UCSD-AML1 (cell line): ENCODE data around the gene CAPN1.
A peak's percentile ranks its signal among the peaks of the same experiment; 100 is the strongest.
"Not testable (repeated sequence)": the region's sequence is repeated elsewhere in the genome, so short reads cannot be mapped to it uniquely, and the experiment has no call there.

Experiments used
- DNase-seq: peaks from one replicate; lab custom pipeline; 2025; ENCODE audit not compliant: unreplicated experiment; lab: John Stamatoyannopoulos, UW

The CAPN1 gene

GRCh38 chr11:65216830-65217229 is 35.1 kb downstream of the CAPN1 start:
- DNase-seq, result no peak

DNA sequence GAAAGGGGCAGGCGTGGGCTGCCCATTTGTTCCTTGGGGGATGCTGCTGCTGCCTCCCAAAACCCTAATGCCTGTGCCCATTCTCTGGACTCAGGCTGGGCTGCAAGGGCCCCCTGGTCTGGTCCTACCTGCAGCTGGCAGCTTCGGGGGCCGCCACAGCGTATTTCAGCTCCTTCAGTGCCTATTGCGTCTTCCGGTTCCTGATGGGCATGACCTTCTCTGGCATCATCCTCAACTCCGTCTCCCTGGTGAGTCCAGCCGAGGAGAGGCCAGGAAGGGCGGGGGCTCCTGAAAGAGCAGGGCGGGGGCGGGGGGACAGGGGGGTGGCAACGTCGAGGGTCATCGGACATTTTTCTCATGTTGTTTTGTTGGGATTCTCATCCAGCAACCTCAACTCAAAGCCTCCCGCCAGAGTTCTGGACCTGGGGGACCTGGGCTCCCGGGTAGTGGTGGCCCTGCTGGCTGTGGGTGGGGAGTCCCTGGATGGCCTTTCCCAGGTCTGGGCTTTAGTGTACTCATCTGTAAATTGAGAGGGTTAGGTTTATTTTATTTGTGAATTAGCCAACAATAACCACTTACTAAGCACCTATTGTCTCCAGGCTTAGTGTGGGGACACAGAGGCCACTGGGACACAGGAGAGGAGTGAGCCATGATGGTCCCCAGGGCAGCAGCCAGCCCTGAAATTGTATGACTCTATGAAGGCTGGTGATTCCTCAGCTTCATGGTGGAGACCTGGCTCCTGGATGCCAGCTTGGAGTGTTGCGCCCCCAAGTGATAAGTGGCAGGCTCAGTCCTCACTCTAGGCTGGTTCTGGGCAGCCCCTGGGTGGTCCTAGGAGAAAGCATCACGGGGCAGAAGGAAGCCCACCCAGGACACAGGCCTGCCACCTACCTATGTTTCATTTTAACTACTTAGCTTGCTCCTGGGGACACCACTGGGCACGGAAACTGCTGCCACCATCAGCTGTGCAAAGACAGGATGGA is 36.0 kb downstream of the CAPN1 start:
- no peak for DNase-seq

GRCh38 chr11:65218446-65218845 is 36.7 kb downstream of the CAPN1 start:
- no peak for DNase-seq

- no peak for DNase-seq
These were observed 38.1 kb downstream of the CAPN1 start for GRCh38 chr11:65219930-65220213.

- DNase-seq, result no peak
These were observed 39.3 kb downstream of the CAPN1 start for GRCh38 chr11:65221026-65221425.

DNA sequence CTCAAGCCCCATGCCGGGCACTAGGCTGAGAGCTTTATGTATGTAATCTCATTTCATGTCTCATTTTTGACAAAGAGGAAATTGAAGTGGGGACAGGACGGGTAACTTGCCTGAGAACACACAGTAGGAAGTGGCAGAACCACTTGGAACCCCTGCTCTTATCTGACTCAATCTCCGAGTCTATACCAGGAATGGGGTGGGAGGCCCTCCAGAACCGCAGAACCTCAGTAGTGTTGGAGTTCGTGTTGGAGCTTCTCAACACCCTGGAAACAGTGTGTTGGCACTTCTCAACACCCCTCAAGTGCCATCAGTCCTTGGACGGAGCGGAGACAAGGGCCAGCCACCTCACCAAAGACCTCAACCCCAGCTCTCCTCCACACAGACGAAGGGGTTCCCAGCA is 41.3 kb downstream of the CAPN1 start:
- DNase-seq, result no peak

DNA sequence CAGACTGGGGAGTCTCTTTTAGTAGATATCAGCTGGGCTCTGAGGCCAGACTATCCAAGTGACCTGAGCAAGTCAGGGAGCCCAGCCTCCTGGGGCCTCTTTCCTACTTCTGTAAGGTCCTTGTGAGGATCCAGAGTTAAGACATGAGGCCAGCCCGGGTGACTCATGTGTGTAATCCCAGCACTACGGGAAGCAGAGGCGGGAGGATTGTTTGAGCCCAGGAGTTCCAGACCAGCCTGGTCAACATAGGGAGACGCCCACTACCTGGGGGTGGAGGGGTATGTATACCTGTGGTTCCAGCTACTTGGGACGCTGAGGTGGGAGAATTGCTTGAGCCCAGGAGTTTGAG is 43.2 kb downstream of the CAPN1 start:
- DNase-seq, result no peak

GRCh38 chr11:65225279-65226102 is 43.8 kb downstream of the CAPN1 start:
- peak; percentile 73 for DNase-seq

DNA sequence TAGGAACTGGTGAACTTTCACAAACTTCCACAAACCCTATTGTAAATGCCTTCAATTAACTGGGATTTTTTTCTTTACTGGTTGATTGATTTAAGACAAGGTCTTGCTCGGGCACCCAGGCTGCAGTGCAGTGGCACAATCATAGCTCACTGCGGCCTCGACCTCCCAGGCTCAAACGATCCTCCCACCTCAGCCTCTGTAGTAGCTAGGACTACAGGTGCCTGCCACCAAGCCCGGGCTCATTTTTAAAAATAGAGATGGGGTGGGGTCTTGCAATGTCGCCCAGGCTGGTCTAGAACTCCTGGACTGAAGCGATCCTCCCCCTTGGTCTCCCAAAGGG is 44.3 kb downstream of the CAPN1 start:
- no peak for DNase-seq

- DNase-seq, result no peak
These were observed 46.2 kb downstream of the CAPN1 start for GRCh38 chr11:65227879-65228278.

- DNase-seq, result no peak
These were observed 54.7 kb downstream of the CAPN1 start for GRCh38 chr11:65236194-65237059.

- DNase-seq, result not testable (repeated sequence)
These were observed 56.6 kb downstream of the CAPN1 start for GRCh38 chr11:65238302-65238701.

DNA sequence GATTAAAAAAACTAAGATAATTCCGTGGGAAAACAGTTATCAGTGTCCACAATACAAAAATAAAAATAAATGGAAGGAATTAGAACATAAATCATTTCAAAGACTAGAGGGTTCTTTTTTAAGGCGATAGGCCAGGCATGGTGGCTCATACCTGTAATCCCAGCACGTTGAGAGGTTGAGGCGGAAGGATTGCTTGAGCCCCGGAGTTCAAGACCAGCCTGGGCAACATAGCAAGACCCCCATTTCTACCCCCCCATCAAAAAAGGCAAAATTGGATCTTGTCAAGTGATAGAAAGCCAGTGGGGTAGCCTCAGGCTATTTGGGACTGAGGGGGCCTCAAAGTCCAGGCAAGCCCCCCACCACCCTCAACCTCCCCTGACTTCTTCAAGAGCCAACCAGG is 59.4 kb downstream of the CAPN1 start:
- DNase-seq, result no peak

DNA sequence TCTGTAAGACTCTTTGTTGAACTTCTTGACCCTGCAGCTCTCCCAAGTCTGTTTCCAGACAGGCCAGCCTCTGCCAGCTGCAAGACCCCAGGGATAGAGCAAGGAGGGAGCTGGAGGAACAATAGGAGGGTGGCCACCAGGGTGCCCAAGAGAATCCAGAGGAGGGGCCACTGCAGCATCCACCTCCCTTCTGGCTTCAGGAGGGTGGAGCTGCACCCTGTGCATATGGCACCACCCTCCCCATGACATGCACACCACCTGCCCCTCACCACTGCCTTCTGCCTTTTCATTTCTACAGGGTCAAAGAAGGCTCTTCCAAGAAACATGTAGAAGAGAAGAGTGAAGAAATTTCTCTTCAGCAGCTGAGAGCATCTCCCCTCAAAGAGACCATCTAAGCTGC is 60.0 kb downstream of the CAPN1 start:
- no peak for DNase-seq

DNA sequence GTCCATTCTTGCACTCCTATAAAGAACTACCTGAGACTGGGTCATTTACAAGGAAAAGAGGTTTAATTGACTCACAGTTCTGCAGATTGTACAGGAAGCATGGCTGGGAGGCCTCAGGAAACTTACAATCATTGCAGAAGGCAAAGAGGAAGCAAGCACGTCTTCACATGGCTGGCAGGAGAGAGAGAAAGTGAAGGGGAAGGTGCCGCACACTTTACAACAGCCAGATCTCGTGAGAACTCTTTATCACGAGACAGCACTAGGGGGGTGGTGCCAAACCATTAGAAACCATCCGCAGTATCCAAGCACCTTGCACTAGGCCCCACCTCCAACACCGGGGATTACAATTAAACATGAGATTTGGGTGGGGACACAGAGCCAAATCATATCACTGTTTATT is 60.7 kb downstream of the CAPN1 start:
- no peak for DNase-seq

GRCh38 chr11:65243797-65244196 is 62.1 kb downstream of the CAPN1 start:
- DNase-seq, result no peak

DNA sequence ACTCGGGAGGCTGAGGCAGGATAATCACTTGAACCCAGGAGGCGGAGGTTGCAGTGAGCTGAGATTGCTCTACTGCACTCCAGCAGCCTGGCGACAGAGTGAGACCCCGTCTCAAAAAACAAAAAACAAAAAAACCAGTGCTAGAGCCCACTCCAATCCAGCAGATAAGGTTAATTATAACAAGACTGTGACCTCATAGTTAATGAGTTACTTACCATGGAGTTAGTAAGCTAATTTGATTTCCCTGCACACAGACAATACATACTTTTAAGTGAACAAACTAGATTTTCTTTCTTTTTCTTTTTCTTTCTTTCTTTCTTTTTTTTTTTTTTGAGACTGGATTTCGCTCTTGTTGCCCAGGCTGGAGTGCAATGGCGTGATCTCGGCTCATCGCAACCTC is 63.3 kb downstream of the CAPN1 start:
- not testable (repeated sequence) for DNase-seq

- no peak for DNase-seq
These were observed 64.8 kb downstream of the CAPN1 start for GRCh38 chr11:65246506-65246905.

DNA sequence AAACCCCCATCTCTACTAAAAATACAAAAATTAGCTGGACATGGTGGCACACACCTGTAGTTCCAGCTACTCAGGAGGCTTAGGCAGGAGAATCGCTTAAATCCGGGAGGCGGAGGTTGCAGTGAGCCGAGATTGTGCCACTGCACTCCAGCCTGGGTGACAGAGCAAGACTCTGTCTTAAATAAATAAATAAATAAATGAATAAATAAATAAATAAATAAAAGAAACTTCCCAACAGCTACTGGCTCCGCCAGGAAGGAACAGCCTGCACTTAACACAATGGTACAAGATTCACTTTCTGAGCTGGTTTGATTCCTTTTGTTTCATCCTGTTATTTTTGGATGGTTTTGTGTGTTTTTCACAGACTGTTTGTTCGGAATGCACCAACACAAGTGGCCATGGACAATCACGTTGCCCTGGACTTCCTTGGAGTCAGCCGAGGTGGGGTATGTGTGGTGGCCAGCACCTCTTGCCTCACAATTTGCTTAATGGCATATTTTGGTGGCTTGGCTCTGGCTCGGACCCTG is 66.5 kb downstream of the CAPN1 start:
- not testable (repeated sequence) for DNase-seq

DNA sequence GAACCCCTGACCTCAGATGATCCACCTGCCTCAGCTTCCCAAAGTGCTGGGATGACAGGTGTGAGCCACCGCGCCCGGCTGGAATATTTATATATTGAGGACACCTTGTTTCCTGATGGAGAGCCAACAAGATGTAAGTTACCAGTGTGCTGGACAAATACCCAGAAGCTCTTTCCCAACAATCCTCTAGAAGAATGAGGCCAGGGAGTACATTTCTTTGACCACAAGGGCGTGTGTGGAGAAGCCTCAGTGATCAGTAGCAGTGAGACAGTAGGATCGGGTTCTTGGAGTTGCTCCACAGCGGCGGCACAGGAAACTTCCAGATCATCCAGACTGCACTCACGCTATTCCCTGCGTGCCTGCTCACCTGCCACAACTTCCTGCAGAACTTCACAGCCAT is 69.7 kb downstream of the CAPN1 start:
- DNase-seq, result no peak

GRCh38 chr11:65254724-65255123 is 73.0 kb downstream of the CAPN1 start:
- DNase-seq, result no peak
